Mesendoderm (in vitro differentiated cells): ENCODE results near the gene MPPED1.

Source experiments
- DNase-seq: peaks from one replicate; pipeline ENCODE4 v3.0.0; 2013
- H2AK5ac ChIP-seq: 2 replicates; pipeline ENCODE4 v1.6.1; 2013; ENCODE audit warnings: low read length, inconsistent platforms
- H2BK120ac ChIP-seq: 2 replicates; pipeline ENCODE4 v1.6.1; 2013; ENCODE audit warnings: low read depth, mild to moderate bottlenecking, low read length, moderate library complexity, mixed read lengths
- H2BK15ac ChIP-seq: replicated peaks from 2 replicates; pipeline ENCODE4 v1.6.1; 2013; ENCODE audit warnings: low read depth, mild to moderate bottlenecking, moderate library complexity
- H2BK5ac ChIP-seq: 2 replicates; pipeline ENCODE4 v1.6.1; 2013; ENCODE audit warnings: low read length, inconsistent platforms
- H3K18ac ChIP-seq: 2 replicates; pipeline ENCODE4 v1.6.1; 2013; ENCODE audit warnings: mild to moderate bottlenecking, low read length, mixed read lengths
- H3K23ac ChIP-seq: one replicate; pipeline ENCODE4 v1.6.1; 2013; ENCODE audit warnings: low read length
- H3K27ac ChIP-seq: 2 replicates; pipeline ENCODE4 v1.5.1; 2013; ENCODE audit warnings: low read depth, mild to moderate bottlenecking, inconsistent platforms, low read length, moderate library complexity
- H3K27me3 ChIP-seq: 2 replicates; pipeline ENCODE4 v1.6.1; 2013; ENCODE audit warnings: low read length, control low read depth, mild to moderate bottlenecking, inconsistent platforms; ENCODE audit not compliant: insufficient read depth, poor library complexity
- H3K36me3 ChIP-seq: 2 replicates; pipeline ENCODE4 v1.6.1; 2013; ENCODE audit warnings: low read length, inconsistent platforms; ENCODE audit not compliant: control insufficient read depth, insufficient read depth
- H3K4ac ChIP-seq: one replicate; pipeline ENCODE4 v1.6.1; 2013; ENCODE audit warnings: low read depth, mild to moderate bottlenecking, low read length, moderate library complexity
- H3K4me1 ChIP-seq: 2 replicates; pipeline ENCODE4 v1.6.1; 2013; ENCODE audit warnings: low read depth, low read length, inconsistent platforms; ENCODE audit not compliant: control insufficient read depth
- H3K4me2 ChIP-seq: 2 replicates; pipeline ENCODE4 v1.6.1; 2013; ENCODE audit warnings: low read length
- H3K4me3 ChIP-seq: 2 replicates; pipeline ENCODE4 v1.5.1; 2013; ENCODE audit warnings: mild to moderate bottlenecking, low read length
- H3K56ac ChIP-seq: one replicate; pipeline ENCODE4 v1.6.1; 2013; ENCODE audit warnings: low read length
- H3K79me1 ChIP-seq: 2 replicates; pipeline ENCODE4 v1.6.1; 2013; ENCODE audit warnings: low read length, inconsistent platforms
- H3K79me2 ChIP-seq: 2 replicates; pipeline ENCODE4 v1.6.1; 2013; ENCODE audit warnings: mild to moderate bottlenecking, low read length; ENCODE audit not compliant: control insufficient read depth, insufficient read depth
- H3K9ac ChIP-seq: 2 replicates; pipeline ENCODE4 v1.6.1; 2013; ENCODE audit warnings: low read length, inconsistent platforms
- H4K5ac ChIP-seq: one replicate; pipeline ENCODE4 v1.6.1; 2013; ENCODE audit warnings: low read length
- H4K8ac ChIP-seq: one replicate; pipeline ENCODE4 v1.6.1; 2013; ENCODE audit warnings: low read depth, mild to moderate bottlenecking, control low read depth, low read length, moderate library complexity
- WGBS: extraction: QIAGEN DNeasy Blood & Tissue Kit; methylation state at CpG from one replicate; pipeline ENCODE4 v1.1.7; 2013; ENCODE audit warnings: low lambda C conversion rate, missing lambda C conversion rate; ENCODE audit not compliant: insufficient coverage; ENCODE audit errors: extremely low coverage; 5-methylcytosine and 5-hydroxymethylcytosine counted together

The MPPED1 gene

DNA sequence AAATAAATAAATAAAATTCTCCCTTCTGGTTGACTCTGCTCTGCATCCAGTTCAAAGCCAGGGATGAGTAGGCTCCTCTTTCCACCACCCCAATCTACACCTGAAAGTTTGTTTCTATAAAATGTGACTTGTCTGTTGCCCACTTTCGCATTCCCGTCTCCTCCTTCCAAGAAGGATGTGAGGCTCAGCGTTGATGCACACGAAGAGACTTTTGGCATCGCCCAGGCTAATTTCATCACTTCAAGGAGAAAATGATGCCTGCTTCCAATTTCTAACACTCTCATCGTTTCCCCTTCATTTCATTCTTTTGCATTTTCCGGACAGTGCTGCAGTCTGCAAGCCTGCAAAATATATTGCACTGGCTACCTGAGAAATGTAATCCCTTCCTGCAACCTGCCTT is 3.9 kb downstream of the MPPED1 start:
- H3K56ac ChIP-seq = no peak overlapping the region
- WGBS = no CpG with 5 or more reads among the region's 7 CpGs
- H2BK15ac ChIP-seq = no peak overlapping the region
- H3K23ac ChIP-seq = no peak overlapping the region
- H2AK5ac ChIP-seq = no peak overlapping the region
- H3K4me2 ChIP-seq = no peak overlapping the region
- no peaks in the 10 kb centered on the region for H3K79me2 ChIP-seq
- H2BK120ac ChIP-seq = no peak overlapping the region
- no peak for DNase-seq
- no peak overlapping the region for H3K27ac ChIP-seq
- no peak overlapping the region for H4K5ac ChIP-seq
- no peak overlapping the region for H4K8ac ChIP-seq
- H3K79me1 ChIP-seq = no peaks in the 10 kb centered on the region
- H3K36me3 ChIP-seq = no peaks in the 10 kb centered on the region
- H3K4me1 ChIP-seq = no peaks in the 10 kb centered on the region
- peaks cover 14% of the 10 kb centered on the region for H3K27me3 ChIP-seq
- H3K18ac ChIP-seq = no peak overlapping the region
- H2BK5ac ChIP-seq = no peak overlapping the region
- H3K4ac ChIP-seq = no peak overlapping the region
- no peak overlapping the region for H3K9ac ChIP-seq
- H3K4me3 ChIP-seq = no peak overlapping the region

GRCh38 chr22:43417555-43417954 is 5.7 kb downstream of the MPPED1 start:
- Histone ChIP-seq H3K4me3 (no peak overlapping the region), H4K8ac (no peak overlapping the region), H3K4me2 (no peak overlapping the region), H2BK15ac (no peak overlapping the region), H3K23ac (no peak overlapping the region), H3K18ac (no peak overlapping the region), H3K79me2 (no peaks in the 10 kb centered on the region), H3K27me3 (peaks cover 2% of the 10 kb centered on the region), H2BK120ac (no peak overlapping the region), H3K79me1 (no peaks in the 10 kb centered on the region), H3K9ac (no peak overlapping the region), H3K36me3 (no peaks in the 10 kb centered on the region), H3K4me1 (no peaks in the 10 kb centered on the region), H2BK5ac (no peak overlapping the region), H3K27ac (no peak overlapping the region), H2AK5ac (no peak overlapping the region), H3K56ac (no peak overlapping the region), H4K5ac (no peak overlapping the region), H3K4ac (no peak overlapping the region)
- no peak for DNase-seq
- no CpG with 5 or more reads among the region's 11 CpGs for WGBS

DNA sequence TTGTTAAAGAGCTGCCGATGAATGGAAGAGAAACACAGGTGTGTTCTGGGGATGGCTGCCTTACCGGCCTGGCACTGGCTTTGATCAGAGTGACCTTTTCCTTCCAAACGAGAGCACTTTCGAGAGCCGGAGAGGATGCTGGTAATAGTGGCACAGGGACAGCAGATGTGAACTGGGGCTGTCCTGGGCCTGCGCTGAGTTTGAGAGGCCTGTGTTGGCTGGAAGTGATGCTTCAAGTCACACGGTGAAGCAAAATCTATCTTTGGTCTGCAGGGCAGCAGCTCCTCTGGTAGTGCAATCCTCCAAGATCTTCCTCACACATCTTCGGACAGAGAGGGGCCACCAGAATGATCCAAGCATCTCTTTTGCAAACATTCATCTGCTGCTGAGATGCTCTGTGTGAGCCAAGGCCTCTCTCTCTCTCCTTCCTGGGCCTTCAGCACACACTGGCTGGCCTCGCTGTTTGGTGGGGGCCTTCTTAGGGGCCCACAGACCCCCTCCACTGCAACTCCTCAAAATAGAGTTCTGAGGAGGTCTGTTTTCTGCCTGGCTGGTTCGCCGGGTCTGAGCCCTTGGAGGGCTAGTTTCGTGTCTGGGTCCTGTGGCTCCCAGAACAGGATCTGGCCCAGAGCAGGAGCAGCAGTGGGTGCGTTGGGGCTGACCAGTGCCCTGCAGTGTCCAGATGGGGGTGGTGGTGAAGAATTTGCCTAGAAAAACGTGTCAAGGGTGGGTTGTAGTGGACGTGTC is 6.4 kb downstream of the MPPED1 start:
- H3K27me3 ChIP-seq = no peaks in the 10 kb centered on the region
- H3K9ac ChIP-seq = no peak overlapping the region
- H3K79me2 ChIP-seq = no peaks in the 10 kb centered on the region
- H4K8ac ChIP-seq = no peak overlapping the region
- H2AK5ac ChIP-seq = no peak overlapping the region
- H3K56ac ChIP-seq = no peak overlapping the region
- H3K23ac ChIP-seq = no peak overlapping the region
- no peak overlapping the region for H3K4me3 ChIP-seq
- no CpG with 5 or more reads among the region's 15 CpGs for WGBS
- H3K27ac ChIP-seq = no peak overlapping the region
- H3K36me3 ChIP-seq = no peaks in the 10 kb centered on the region
- no peak overlapping the region for H2BK120ac ChIP-seq
- H3K4me1 ChIP-seq = no peaks in the 10 kb centered on the region
- no peak for DNase-seq
- no peak overlapping the region for H2BK5ac ChIP-seq
- no peak overlapping the region for H4K5ac ChIP-seq
- H2BK15ac ChIP-seq = no peak overlapping the region
- no peaks in the 10 kb centered on the region for H3K79me1 ChIP-seq
- no peak overlapping the region for H3K18ac ChIP-seq
- H3K4ac ChIP-seq = no peak overlapping the region
- H3K4me2 ChIP-seq = no peak overlapping the region

DNA sequence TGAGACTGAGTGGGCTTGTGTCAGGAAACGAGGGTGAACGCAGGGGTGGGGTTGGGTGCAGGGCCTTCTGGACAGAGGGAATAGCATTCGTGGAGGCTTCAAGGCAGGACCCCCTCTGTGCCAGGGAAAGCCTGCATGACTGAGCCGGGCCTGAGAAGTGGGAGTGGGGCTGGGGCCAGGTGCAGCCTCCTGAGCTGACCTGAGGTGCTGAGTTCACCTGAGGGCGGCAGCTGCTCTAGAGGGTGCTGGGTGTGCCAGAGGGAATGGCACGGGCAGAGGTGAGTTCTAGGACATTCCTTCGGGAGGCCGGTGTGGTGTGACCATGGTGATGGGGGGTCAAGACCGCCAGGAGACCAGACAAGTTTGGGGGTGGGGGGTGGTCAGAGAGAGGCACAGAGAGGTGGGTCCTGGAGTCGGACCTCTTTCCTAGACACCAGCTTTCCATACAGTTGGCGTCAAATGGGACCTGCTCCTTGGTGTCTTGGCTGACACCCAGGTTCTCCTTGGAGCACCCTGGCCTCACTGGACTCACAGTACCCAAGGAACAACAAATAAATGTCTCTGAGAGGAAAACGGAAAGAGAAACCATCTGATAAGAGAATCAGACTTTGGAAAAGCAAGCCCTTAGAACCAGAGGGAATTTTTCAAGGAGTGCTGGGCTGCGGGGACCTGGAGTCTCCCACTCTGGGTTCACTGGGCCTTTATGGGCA is 7.7 kb downstream of the MPPED1 start:
- Histone ChIP-seq H3K4me2 (no peak overlapping the region), H3K56ac (no peak overlapping the region), H3K27me3 (no peaks in the 10 kb centered on the region), H3K23ac (no peak overlapping the region), H3K79me1 (no peaks in the 10 kb centered on the region), H3K4me1 (no peaks in the 10 kb centered on the region), H3K27ac (no peak overlapping the region), H3K4me3 (no peak overlapping the region), H3K36me3 (no peaks in the 10 kb centered on the region), H4K8ac (no peak overlapping the region), H4K5ac (no peak overlapping the region), H3K18ac (no peak overlapping the region), H3K79me2 (no peaks in the 10 kb centered on the region), H2BK120ac (no peak overlapping the region), H2BK5ac (no peak overlapping the region), H3K9ac (no peak overlapping the region), H2AK5ac (no peak overlapping the region), H3K4ac (no peak overlapping the region), H2BK15ac (no peak overlapping the region)
- no peak for DNase-seq
- WGBS = no CpG with 5 or more reads among the region's 13 CpGs

DNA sequence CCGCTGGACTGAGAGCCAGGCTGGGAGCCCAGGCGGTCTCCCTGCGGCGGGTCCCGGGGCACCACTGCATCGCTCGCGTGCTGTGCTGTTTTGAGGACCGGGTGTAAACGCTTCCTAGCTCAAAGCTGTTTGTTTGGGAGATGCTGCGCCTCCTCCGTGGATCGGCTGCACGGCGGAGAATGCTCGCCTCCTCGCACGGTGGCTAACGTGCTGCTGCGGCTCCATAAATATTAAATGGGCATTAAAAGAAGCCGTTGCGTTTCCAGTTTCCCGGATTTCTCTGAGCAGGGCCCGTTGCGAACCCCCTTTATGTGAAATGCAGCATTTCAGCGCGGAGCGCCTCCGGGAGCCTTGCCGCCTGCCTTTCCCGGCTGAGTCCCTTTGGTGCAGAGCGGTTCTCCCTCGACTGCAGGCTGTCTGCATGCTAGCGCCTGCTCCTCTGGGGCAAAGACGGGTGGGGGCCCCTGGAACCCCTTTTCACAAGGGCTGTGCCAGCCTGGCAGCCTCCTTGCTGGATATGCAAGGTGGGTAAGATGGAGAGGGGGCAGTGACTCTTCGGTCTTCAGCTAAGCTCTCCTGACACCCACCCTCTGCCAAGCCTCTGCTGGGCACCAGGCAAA is 9.3 kb downstream of the MPPED1 start:
- no peak for DNase-seq
- Histone ChIP-seq H4K8ac (no peak overlapping the region), H3K9ac (no peak overlapping the region), H3K18ac (no peak overlapping the region), H3K79me1 (no peaks in the 10 kb centered on the region), H2BK5ac (no peak overlapping the region), H3K4me3 (no peak overlapping the region), H2AK5ac (no peak overlapping the region), H3K56ac (no peak overlapping the region), H3K4me1 (no peaks in the 10 kb centered on the region), H2BK120ac (no peak overlapping the region), H4K5ac (no peak overlapping the region), H3K23ac (no peak overlapping the region), H2BK15ac (no peak overlapping the region), H3K79me2 (no peaks in the 10 kb centered on the region), H3K4me2 (no peak overlapping the region), H3K27me3 (no peaks in the 10 kb centered on the region), H3K36me3 (no peaks in the 10 kb centered on the region), H3K27ac (no peak overlapping the region), H3K4ac (no peak overlapping the region)
- no CpG with 5 or more reads among the region's 36 CpGs for WGBS
